Left hindlimb (tissue), 1 donor: ENCODE measurements around the gene MTFP1.
"Not testable (repeated sequence)": the region's sequence is repeated elsewhere in the genome, so short reads cannot be mapped to it uniquely, and the experiment has no call there.

Experiments
- DNase-seq: peaks from one replicate; pipeline ENCODE4 v3.0.0-alpha.2; 2018

MTFP1 gene

GRCh38 chr22:30426388-30427353, 1.1 kb downstream of the MTFP1 start:
- peak; percentile 86 for DNase-seq

GRCh38 chr22:30427871-30428270, 2.3 kb downstream of the MTFP1 start:
- no peak for DNase-seq

- DNase-seq = no peak
Measured at GRCh38 chr22:30429887-30430286, 4.3 kb downstream of the MTFP1 start.

GRCh38 chr22:30430933-30431332, 5.4 kb downstream of the MTFP1 start:
- no peak for DNase-seq

GRCh38 chr22:30432096-30432495, 6.5 kb downstream of the MTFP1 start:
- DNase-seq = no peak

GRCh38 chr22:30432520-30432919, 7.0 kb downstream of the MTFP1 start:
- no peak for DNase-seq

- DNase-seq = no peak
Measured at GRCh38 chr22:30433227-30433626, 7.7 kb downstream of the MTFP1 start.

GRCh38 chr22:30433773-30434172, 8.2 kb downstream of the MTFP1 start:
- DNase-seq = no peak

GRCh38 chr22:30434843-30435242, 9.3 kb downstream of the MTFP1 start:
- DNase-seq = no peak

- no peak for DNase-seq
Measured at GRCh38 chr22:30435674-30436126, 10.1 kb downstream of the MTFP1 start.

GRCh38 chr22:30436196-30436595, 10.6 kb downstream of the MTFP1 start:
- no peak for DNase-seq

- DNase-seq = no peak
Measured at GRCh38 chr22:30438559-30438958, 13.0 kb downstream of the MTFP1 start.

- DNase-seq = no peak
Measured at GRCh38 chr22:30439226-30439625, 13.7 kb downstream of the MTFP1 start.

- no peak for DNase-seq
Measured at GRCh38 chr22:30439836-30440235, 14.3 kb downstream of the MTFP1 start.

GRCh38 chr22:30441088-30441487, 15.5 kb downstream of the MTFP1 start:
- no peak for DNase-seq

GRCh38 chr22:30444632-30445437, 19.3 kb downstream of the MTFP1 start:
- peak; percentile 53 for DNase-seq

GRCh38 chr22:30445438-30446145, 20.0 kb downstream of the MTFP1 start:
- DNase-seq = no peak

- DNase-seq = no peak
Measured at GRCh38 chr22:30447656-30448055, 22.1 kb downstream of the MTFP1 start.

- not testable (repeated sequence) for DNase-seq
Measured at GRCh38 chr22:30451488-30451887, 25.9 kb downstream of the MTFP1 start.

- no peak for DNase-seq
Measured at GRCh38 chr22:30452861-30453260, 27.3 kb downstream of the MTFP1 start.

GRCh38 chr22:30453731-30454510, 28.4 kb downstream of the MTFP1 start:
- DNase-seq = no peak
